ENCODE data around the gene RHBDD3.
"Not testable (repeated sequence)": the region's sequence is repeated elsewhere in the genome, so short reads cannot be mapped to it uniquely, and the experiment has no call there.

- not testable (repeated sequence) for TF ChIP-seq POLR2A, CTCF (IDR thresholded peaks at IDR 0.05)
Observed at GRCh38 chr22:29219409-29219782, 48.4 kb downstream of the RHBDD3 start.

Data from heart left ventricle (tissue), 13 donors.